ENCODE measurements around the gene CFAP61.
"Not testable (repeated sequence)": the region's sequence is repeated elsewhere in the genome, so short reads cannot be mapped to it uniquely, and the experiment has no call there.

CFAP61 gene

DNA sequence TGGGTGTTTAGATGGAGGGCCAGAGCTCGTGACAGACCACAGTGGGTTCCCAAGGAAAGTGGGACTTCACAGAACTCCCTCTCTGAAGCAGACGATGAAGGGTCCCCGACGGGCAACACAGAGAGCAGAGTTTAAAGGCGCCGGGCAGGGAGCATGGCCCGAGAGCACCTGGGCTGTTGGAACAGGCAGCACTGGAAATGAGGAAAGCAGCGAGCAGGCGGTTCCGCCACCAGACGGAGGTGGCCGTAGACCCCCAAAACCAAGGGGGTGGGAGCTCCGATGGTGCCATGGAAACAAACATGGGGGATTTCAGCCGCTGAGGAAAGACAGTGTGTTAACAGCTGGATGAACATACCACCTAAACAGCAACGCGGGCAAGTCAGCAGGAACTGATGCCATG, 288.1 kb downstream of the CFAP61 start:
- no peak for DNase-seq

GRCh38 chr20:20341371-20341770, 289.0 kb downstream of the CFAP61 start:
- no peak for DNase-seq

- DNase-seq: no peak
Observed at GRCh38 chr20:20342066-20342465, 289.7 kb downstream of the CFAP61 start.

DNA sequence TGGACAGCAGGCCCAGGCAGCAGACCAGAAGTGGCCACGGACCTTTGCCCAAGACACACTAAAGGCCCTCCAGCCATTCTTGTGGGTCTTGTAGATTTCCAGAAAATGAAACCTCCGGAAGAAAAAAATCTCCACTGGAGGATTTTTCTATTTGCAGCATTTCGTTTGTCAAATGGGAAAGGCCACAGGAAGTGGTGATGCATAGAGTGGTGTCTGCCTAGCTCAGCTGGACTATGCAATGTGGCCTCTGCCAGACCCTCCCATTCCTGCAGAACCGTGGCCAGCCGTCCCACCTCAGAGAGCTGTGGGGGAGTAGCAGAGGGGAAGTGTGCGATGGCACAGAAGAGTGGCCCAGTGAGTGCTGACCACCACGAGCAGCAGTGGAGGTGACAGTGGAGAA, 291.6 kb downstream of the CFAP61 start:
- DNase-seq: no peak

DNA sequence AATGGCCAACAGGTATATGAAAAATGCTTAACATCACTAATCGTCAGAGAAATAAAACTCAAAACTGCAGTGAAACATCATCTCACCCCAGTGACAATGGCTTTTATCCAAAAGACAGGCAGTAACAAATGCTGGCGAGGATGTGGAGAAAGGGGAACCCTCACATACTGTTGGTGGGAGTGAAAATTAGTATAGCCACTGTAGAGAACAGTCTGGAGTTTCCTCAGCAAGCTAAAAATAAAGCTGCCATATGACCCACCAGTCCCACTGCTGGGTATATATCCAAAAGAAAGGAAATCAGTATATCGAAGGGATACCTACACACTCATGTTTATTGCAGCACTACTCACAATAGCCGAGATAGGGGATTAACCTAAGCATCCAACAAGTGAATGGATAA, 292.1 kb downstream of the CFAP61 start:
- DNase-seq: no peak

- no peak for DNase-seq
Observed at GRCh38 chr20:20353576-20353975, 301.2 kb downstream of the CFAP61 start.

DNA sequence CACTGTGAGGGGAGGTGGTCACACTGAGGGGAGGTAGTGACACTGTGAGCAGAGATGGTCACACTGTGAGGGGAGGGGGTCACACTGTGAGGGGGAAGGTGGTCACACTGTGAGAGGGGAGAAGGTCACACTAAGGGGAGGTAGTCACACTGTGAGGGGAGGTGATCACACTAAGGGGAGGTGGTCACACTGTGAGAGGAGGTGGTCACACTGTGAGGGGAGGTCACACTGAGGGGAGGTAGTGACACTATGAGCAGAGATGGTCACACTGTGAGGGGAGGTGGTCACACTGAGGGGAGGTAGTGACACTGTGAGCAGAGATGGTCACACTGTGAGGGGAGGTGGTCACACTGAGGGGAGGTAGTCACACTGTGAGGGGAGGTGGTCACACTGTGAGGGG, 303.2 kb downstream of the CFAP61 start:
- not testable (repeated sequence) for DNase-seq

- DNase-seq: no peak
Observed at GRCh38 chr20:20358801-20359200, 306.5 kb downstream of the CFAP61 start.

DNA sequence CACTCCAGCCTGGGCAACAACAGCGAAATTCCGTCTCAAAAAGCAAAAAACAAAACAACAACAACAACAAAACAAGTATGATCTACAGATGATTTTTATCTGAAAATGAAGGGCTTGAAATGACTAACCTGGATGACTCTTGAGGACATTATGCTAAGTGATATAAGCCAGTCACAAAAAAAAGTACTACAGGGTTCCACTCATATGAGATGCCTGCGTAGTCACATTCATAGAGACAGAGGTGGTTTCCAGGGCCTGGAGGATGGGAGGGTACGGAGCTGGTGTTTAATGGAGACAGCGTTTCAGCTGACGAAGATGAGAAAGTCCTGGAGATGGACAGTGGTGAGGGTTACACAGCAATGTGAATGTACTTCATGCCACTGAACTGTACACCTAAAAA, 307.3 kb downstream of the CFAP61 start:
- no peak for DNase-seq

- peak; percentile 50 for DNase-seq
Observed at GRCh38 chr20:20360464-20360863, 308.1 kb downstream of the CFAP61 start.

GRCh38 chr20:20362774-20363433, 310.6 kb downstream of the CFAP61 start:
- peak; percentile 98 for DNase-seq

DNA sequence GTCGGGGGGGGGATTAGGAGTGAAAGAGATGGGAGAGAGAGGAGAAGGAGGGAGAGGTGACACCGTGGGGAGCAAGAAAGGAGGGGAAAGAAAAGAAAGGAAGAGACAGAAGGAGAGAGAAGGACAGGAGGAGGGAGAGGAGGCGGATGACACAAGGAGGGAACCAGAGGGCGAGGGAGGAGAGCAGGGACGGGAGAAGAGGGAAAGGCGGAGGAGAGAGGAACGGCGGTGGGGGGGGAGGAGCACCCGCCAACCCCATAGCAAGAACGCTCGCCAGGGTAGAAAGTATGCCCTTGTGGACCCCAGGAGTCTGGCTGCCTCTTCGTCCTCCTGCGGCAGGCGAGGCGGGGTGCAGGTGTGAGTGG, 311.1 kb downstream of the CFAP61 start:
- DNase-seq: no peak

DNA sequence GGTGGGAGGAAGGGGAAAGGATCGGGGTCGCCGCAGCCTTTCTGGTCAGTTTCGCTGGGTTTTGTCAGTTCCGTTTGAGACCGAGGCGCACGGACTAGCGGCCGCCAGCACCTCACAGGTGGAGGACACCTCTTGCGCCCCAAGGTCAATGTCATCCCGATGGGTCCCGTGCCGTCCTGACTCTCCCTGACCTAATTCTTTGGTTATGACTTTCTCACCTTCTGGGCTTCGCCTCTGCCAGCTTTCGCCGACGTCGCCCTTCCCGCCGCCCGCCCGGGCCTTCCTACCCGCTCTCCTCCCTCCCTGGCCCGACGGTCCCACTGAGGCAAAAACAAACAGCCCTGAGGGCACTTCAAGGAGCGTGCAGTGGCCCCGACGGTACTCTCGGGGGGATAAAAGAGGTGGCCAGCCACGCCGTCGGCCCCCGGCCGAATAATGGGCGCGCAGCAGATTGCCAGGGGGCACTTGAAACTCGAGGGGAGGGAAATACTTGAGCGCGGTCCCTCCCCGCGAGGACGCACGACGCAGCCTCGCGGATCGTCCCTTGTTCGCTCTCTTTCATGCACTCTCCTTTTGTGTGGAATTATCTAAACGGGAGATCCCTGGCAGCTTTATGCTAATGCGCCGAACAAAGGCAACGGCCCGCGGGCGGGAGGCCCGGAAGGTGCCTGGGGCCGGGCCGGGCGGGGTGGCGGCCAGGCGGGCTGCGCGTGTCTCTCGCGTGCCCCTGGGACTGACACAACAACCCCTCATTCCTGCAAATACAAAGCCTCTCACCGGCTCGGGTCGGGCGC, 311.7 kb downstream of the CFAP61 start:
- peak; percentile 58 for DNase-seq

GRCh38 chr20:20364593-20365479, 312.5 kb downstream of the CFAP61 start:
- DNase-seq: no peak

DNA sequence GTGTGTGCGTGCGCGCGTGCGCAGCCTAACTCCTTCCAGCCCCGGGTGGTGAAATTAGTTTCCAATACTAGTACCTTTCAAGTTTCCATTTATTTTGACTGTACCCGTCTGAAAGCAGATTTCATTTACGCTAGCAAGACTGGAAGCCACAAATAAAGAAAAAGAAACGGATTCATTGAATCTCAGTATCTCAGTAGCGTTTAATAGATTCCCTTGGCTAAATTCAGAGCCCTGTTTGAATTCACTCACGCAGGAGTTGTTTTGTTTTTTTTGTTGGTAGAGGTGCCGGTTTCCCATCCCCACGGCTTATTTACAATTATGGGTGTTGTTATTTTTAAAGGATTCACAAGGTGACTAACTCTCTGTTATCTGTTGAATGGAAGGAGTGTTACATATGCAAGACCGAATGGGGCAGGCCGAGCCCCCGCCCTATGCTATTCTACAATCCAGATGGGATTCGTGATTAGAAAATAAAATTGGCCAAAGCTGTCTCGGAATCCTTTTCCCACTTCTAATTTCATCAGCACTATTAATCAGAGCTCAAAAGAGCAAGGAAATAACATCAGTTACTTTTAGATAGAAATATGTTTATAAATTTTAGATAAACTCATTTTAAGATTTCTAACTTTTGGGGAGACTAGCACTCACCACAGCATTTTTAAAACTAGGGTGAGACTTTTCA, 313.3 kb downstream of the CFAP61 start:
- no peak for DNase-seq

GRCh38 chr20:20366551-20366875, 314.2 kb downstream of the CFAP61 start:
- no peak for DNase-seq

GRCh38 chr20:20366876-20367574, 314.7 kb downstream of the CFAP61 start:
- DNase-seq: peak; percentile 70

DNA sequence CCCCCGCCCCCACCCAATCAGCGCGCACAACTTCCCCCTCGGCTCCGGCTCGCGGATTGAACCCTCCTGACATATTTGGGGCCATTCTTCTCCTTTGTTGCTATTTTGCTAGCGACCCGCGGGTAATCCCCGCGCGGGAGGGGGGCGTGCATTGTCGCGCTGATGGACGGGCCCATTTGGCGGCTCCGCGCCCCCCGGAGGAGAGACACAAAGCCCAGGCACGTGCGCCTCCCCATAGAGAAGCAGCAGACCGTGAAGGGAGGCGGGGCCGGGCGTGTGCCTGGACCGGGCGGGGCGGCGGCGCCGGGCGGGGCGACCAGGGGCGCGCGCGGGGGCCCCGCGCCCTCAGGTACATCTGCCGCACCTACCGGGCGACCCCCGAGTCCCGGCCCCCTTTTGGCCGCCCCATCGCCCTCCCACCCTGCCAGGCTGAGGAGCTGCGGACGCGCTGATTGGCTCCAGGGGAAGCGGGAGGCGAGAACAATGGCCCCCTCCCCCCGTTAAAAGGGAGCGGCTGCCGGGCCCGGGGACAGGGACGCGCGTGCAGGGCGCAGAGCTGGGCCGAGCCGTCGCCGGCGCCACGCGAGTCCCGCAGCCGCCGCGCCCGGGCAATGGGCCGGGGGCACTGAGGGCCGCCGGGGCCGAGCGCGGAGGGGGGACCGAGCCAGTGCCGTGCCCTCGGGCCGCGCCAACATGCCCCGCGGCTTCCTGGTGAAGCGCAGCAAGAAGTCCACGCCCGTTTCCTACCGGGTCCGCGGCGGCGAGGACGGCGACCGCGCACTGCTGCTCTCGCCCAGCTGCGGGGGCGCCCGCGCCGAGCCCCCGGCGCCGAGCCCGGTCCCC, 315.5 kb downstream of the CFAP61 start, which contains the start of gene INSM1:
TSS of gene INSM1 (plus strand) at position 530 of the 843 bp plus-strand sequence. CDS start at position 694, 164 bp downstream.
- DNase-seq: peak; percentile 98

DNA sequence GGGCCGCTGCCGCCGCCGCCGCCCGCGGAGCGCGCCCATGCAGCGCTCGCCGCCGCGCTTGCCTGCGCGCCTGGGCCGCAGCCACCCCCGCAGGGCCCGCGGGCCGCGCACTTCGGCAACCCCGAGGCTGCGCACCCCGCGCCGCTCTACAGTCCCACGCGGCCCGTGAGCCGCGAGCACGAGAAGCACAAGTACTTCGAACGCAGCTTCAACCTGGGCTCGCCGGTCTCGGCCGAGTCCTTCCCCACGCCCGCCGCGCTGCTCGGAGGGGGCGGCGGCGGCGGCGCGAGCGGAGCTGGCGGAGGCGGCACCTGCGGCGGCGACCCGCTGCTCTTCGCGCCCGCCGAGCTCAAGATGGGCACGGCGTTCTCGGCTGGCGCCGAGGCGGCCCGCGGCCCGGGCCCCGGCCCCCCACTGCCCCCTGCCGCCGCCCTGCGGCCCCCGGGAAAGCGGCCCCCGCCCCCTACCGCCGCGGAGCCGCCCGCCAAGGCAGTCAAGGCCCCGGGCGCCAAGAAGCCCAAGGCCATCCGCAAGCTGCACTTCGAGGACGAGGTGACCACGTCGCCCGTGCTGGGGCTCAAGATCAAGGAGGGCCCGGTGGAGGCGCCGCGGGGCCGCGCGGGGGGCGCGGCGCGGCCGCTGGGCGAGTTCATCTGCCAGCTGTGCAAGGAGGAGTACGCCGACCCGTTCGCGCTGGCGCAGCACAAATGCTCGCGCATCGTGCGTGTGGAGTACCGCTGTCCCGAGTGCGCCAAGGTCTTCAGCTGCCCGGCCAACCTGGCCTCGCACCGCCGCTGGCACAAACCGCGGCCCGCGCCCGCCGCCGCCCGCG, 316.3 kb downstream of the CFAP61 start:
- no peak for DNase-seq

Data from NCI-H1417 treated with DMSO at 0.1 percent for 48 hours (cell line).